ENCODE results near the gene PAXX. TPM values are rescaled to one million over a fixed set of nuclear protein-coding genes. Genes with fewer than 3 reads are reported as not detected.

PAXX gene
- total RNA-seq, 4 donors from 2014 or later: 49.3 to 85.2 (median 66.0) TPM

DNA sequence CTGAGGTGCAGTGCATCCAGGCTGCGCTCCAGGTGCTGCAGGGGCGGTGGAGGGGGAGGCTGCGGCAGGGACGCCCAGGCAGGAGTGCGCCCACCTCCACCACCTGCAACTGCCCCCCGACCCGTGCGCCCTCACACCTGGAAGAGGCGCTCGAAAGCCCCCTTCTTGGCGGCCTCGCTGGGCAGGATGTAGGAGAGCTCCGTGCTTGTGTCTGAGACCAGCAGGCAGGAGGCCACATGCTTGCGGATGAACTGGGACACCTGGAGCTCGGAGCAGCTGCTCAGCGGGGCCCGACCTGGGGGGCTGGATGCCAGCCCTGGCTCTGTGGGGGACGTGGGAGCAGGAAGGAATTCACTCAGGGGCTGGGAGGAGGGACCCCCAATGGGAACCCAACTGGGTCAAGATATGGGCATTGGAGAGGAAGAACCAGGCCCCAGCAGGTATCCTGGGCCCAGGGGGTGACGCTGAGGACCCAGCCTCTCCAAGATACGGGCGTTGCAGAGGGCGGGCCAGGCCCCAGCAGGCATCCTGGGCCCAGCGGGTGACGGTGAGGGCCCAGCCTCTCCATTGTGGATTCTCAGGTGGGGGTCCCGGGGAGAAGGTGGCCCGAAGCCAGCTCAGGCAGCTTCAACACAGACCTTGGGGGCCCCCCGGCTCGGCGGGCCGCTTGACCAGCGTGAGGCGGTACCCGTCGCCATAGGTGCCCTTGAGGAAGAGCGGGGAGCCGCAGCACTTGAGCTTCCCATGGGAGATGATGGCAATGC lies 22.7 kb downstream of the PAXX start:
- no peak for DNase-seq
- TF ChIP-seq POLR2AphosphoS5 (IDR thresholded peaks at IDR 0.05) (no peak), POLR2A (IDR thresholded peaks at IDR 0.05) (no peak), EP300 (IDR thresholded peaks at IDR 0.05; ENCODE audit: low read depth) (no peak)
- TF ChIP-seq, protein P1, sequence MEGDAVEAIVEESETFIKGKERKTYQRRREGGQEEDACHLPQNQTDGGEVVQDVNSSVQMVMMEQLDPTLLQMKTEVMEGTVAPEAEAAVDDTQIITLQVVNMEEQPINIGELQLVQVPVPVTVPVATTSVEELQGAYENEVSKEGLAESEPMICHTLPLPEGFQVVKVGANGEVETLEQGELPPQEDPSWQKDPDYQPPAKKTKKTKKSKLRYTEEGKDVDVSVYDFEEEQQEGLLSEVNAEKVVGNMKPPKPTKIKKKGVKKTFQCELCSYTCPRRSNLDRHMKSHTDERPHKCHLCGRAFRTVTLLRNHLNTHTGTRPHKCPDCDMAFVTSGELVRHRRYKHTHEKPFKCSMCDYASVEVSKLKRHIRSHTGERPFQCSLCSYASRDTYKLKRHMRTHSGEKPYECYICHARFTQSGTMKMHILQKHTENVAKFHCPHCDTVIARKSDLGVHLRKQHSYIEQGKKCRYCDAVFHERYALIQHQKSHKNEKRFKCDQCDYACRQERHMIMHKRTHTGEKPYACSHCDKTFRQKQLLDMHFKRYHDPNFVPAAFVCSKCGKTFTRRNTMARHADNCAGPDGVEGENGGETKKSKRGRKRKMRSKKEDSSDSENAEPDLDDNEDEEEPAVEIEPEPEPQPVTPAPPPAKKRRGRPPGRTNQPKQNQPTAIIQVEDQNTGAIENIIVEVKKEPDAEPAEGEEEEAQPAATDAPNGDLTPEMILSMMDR (IDR thresholded peaks at IDR 0.05): no peak
- Histone ChIP-seq H3K9me3 (no peaks in the 10 kb centered on the region), H3K27me3 (no peaks in the 10 kb centered on the region), H3K4me3 (no peak overlapping the region), H3K36me3 (no peaks in the 10 kb centered on the region), H3K4me1 (no peaks in the 10 kb centered on the region), H3K27ac (no peak overlapping the region)
- intact Hi-C loops (cut with DNase I; ENCODE audit: low total_unique reads) (no loop called here), in situ Hi-C loops (cut with MboI; ENCODE audit: low pct_ligation_motif_present in 1 of 4, low pct_unique_long_range_greater_than_20kb in 1 of 4, low sequenced_read_pairs in 3 of 4) (no loop called here)
- 95% methylated on average over 35 of the region's 36 CpGs; no CpG with 5 or more reads in 1 of the 2 donors for WGBS, 2 donors (ENCODE audit: low coverage in 1 of 2)

DNA sequence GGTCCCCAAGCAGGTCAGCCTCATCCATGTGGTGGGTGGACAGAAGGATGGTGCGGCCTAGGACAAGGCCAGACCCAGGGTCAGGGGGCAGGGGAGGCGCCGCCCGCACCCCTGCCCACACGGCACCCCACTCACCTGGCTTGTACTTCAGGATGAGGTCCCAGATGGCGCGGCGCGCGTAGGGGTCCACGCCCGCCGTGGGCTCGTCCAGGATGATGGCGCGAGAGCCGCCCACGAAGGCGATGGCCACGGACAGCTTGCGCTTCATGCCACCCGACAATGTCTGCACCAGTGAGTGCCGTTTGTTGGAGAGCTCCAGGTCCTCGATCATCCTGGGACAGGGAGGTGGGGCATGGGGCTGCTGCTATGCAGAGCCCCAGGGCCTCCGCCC lies 23.3 kb downstream of the PAXX start:
- TF ChIP-seq POLR2A (IDR thresholded peaks at IDR 0.05): no peak
- no peak for TF ChIP-seq POLR2AphosphoS5 (IDR thresholded peaks at IDR 0.05)
- TF ChIP-seq, protein P1 (IDR thresholded peaks at IDR 0.05): no peak
- no peak for TF ChIP-seq EP300 (IDR thresholded peaks at IDR 0.05; ENCODE audit: low read depth)
- H3K27me3 ChIP-seq: no peaks in the 10 kb centered on the region
- H3K9me3 ChIP-seq: no peaks in the 10 kb centered on the region
- H3K4me1 ChIP-seq: no peaks in the 10 kb centered on the region
- no peaks in the 10 kb centered on the region for H3K36me3 ChIP-seq
- WGBS, 2 donors (ENCODE audit: low coverage in 1 of 2): 98% methylated on average over 24 of the region's 25 CpGs; no CpG with 5 or more reads in 1 of the 2 donors
- no peak overlapping the region for H3K27ac ChIP-seq
- in situ Hi-C loops (cut with MboI; ENCODE audit: low pct_ligation_motif_present in 1 of 4, low pct_unique_long_range_greater_than_20kb in 1 of 4, low sequenced_read_pairs in 3 of 4): no loop called here
- DNase-seq: no peak
- intact Hi-C loops (cut with DNase I; ENCODE audit: low total_unique reads): no loop called here
- no peak overlapping the region for H3K4me3 ChIP-seq

GRCh38 chr9:137015976-137016375 lies 23.8 kb downstream of the PAXX start:
- Histone ChIP-seq H3K9me3 (no peaks in the 10 kb centered on the region), H3K4me1 (no peaks in the 10 kb centered on the region), H3K4me3 (no peak overlapping the region), H3K27me3 (no peaks in the 10 kb centered on the region), H3K36me3 (no peaks in the 10 kb centered on the region), H3K27ac (no peak overlapping the region)
- no peak for DNase-seq
- 100% methylated on average over 6 of the region's 21 CpGs; no CpG with 5 or more reads in 1 of the 2 donors for WGBS, 2 donors (ENCODE audit: low coverage in 1 of 2)
- intact Hi-C loops (cut with DNase I; ENCODE audit: low total_unique reads) (no loop called here), in situ Hi-C loops (cut with MboI; ENCODE audit: low pct_ligation_motif_present in 1 of 4, low pct_unique_long_range_greater_than_20kb in 1 of 4, low sequenced_read_pairs in 3 of 4) (no loop called here)
- TF ChIP-seq, protein P1 (IDR thresholded peaks at IDR 0.05): no peak
- TF ChIP-seq POLR2AphosphoS5 (IDR thresholded peaks at IDR 0.05): no peak
- no peak for TF ChIP-seq POLR2A (IDR thresholded peaks at IDR 0.05)

GRCh38 chr9:137016436-137016835 lies 24.2 kb downstream of the PAXX start:
- intact Hi-C loops (cut with DNase I; ENCODE audit: low total_unique reads) (no loop called here), in situ Hi-C loops (cut with MboI; ENCODE audit: low pct_ligation_motif_present in 1 of 4, low pct_unique_long_range_greater_than_20kb in 1 of 4, low sequenced_read_pairs in 3 of 4) (no loop called here)
- 88% methylated on average over 12 of the region's 16 CpGs; no CpG with 5 or more reads in 1 of the 2 donors for WGBS, 2 donors (ENCODE audit: low coverage in 1 of 2)
- no peaks in the 10 kb centered on the region for H3K9me3 ChIP-seq
- no peak for DNase-seq
- no peak overlapping the region for H3K4me3 ChIP-seq
- TF ChIP-seq, protein P1 (IDR thresholded peaks at IDR 0.05): no peak
- no peak for TF ChIP-seq POLR2A (IDR thresholded peaks at IDR 0.05)
- TF ChIP-seq POLR2AphosphoS5 (IDR thresholded peaks at IDR 0.05): no peak
- no peak for TF ChIP-seq EP300 (IDR thresholded peaks at IDR 0.05; ENCODE audit: low read depth)
- H3K36me3 ChIP-seq: no peaks in the 10 kb centered on the region
- peaks cover 0 to 3% (median 2%) of the 10 kb centered on the region in 4 donors for H3K4me1 ChIP-seq
- H3K27ac ChIP-seq: no peak overlapping the region
- no peaks in the 10 kb centered on the region for H3K27me3 ChIP-seq

Measured in transverse colon (tissue), 4 donors.